Astrocyte (in vitro differentiated cells and primary cell): ENCODE data around the gene CEP350. TPM values are rescaled to one million over a fixed set of nuclear protein-coding genes. Genes with fewer than 3 reads are reported as not detected.

ENCODE experiments used
- DNase-seq: peaks from one replicate; pipeline ENCODE4 v3.0.0-alpha.2; 2010; ENCODE audit warnings: low read depth
- FAIRE-seq: peaks from 2 replicates; lab custom pipeline; 2011; peaks lifted over from hg19 to GRCh38; lab: Jason Lieb, UNC
- H2AFZ ChIP-seq: 2 replicates; pipeline ENCODE4 v1.6.0; 2012; ENCODE audit warnings: low read depth, low read length, inconsistent platforms
- H3K27ac ChIP-seq: 2 replicates; pipeline ENCODE4 v1.5.1; 2011; ENCODE audit warnings: low read depth, low read length, inconsistent platforms
- H3K27me3 ChIP-seq: 2 replicates; pipeline ENCODE4 v1.6.0; 2011; ENCODE audit warnings: low read length, inconsistent platforms; ENCODE audit not compliant: insufficient read depth
- H3K36me3 ChIP-seq: 2 replicates; pipeline ENCODE4 v1.5.1; 2011; ENCODE audit warnings: low read length, inconsistent platforms; ENCODE audit not compliant: insufficient read depth
- H3K4me1 ChIP-seq: 2 replicates; pipeline ENCODE4 v1.5.1; 2011; ENCODE audit warnings: low read length, inconsistent platforms; ENCODE audit not compliant: insufficient read depth
- H3K4me2 ChIP-seq: 2 replicates; pipeline ENCODE4 v1.6.0; 2012; ENCODE audit warnings: low read length, inconsistent platforms
- H3K4me3 ChIP-seq: 2 replicates; pipeline ENCODE4 v1.5.1; 2011; ENCODE audit warnings: low read depth, mild to moderate bottlenecking, low read length, inconsistent platforms; ENCODE audit not compliant: insufficient read depth
- H3K79me2 ChIP-seq: 2 replicates; pipeline ENCODE4 v1.6.0; 2012; ENCODE audit warnings: mild to moderate bottlenecking, low read length, inconsistent platforms; ENCODE audit not compliant: insufficient read depth
- H3K9ac ChIP-seq: 2 replicates; pipeline ENCODE4 v1.6.0; 2012; ENCODE audit warnings: mild to moderate bottlenecking, low read length, inconsistent platforms
- H3K9me3 ChIP-seq: 2 replicates; pipeline ENCODE4 v1.5.1; 2012; ENCODE audit warnings: low read depth, mild to moderate bottlenecking, low read length, inconsistent platforms; ENCODE audit not compliant: insufficient read depth
- H4K20me1 ChIP-seq: 2 replicates; pipeline ENCODE4 v1.6.0; 2012; ENCODE audit warnings: low read length, inconsistent platforms; ENCODE audit not compliant: insufficient read depth
- H3K27ac Mint-ChIP-seq: one replicate; pipeline ENCODE4 v1.8.0; 2021; ENCODE audit warnings: mild to moderate bottlenecking, mixed read lengths; ENCODE audit not compliant: unreplicated experiment
- H3K27me3 Mint-ChIP-seq: one replicate; pipeline ENCODE4 v1.8.0; 2021; ENCODE audit warnings: low read depth, mixed read lengths; ENCODE audit not compliant: unreplicated experiment
- H3K36me3 Mint-ChIP-seq: one replicate; pipeline ENCODE4 v1.8.0; 2021; ENCODE audit warnings: low read depth, mixed read lengths; ENCODE audit not compliant: unreplicated experiment
- H3K4me1 Mint-ChIP-seq: one replicate; pipeline ENCODE4 v1.8.0; 2021; ENCODE audit warnings: low read depth, mixed read lengths; ENCODE audit not compliant: unreplicated experiment
- H3K4me3 Mint-ChIP-seq: one replicate; pipeline ENCODE4 v1.8.0; 2021; ENCODE audit warnings: mild to moderate bottlenecking, moderate library complexity, mixed read lengths; ENCODE audit not compliant: unreplicated experiment
- H3K9me3 Mint-ChIP-seq: one replicate; pipeline ENCODE4 v1.8.0; 2021; ENCODE audit warnings: mild to moderate bottlenecking, mixed read lengths; ENCODE audit not compliant: unreplicated experiment
- CTCF ChIP-seq: IDR thresholded peaks from 2 replicates; pipeline ENCODE4 v1.5.1; 2011; ENCODE audit warnings: low read depth, mild to moderate bottlenecking, inconsistent platforms, low read length, moderate library complexity; ENCODE audit not compliant: insufficient read depth
- EZH2 ChIP-seq: IDR thresholded peaks from 2 replicates; pipeline ENCODE4 v1.6.1; 2012; ENCODE audit warnings: mild to moderate bottlenecking, low read length, inconsistent platforms; ENCODE audit not compliant: insufficient read depth
- total RNA-seq: library from RNA; stranded (reverse); gene quantifications from 2 replicates; pipeline ENCODE4 v1.2.1, GENCODE V29; 2021

CEP350 gene
- total RNA-seq, 1 donor from 2014 or later: 29.2 TPM

GRCh38 chr1:180057883-180058396 lies 103.3 kb downstream of the CEP350 start:
- FAIRE-seq (no peak), DNase-seq (no peak)
- TF ChIP-seq EZH2 (no peak), CTCF (no peak)
- Histone ChIP-seq H3K79me2 (no peaks in the 10 kb centered on the region), H3K36me3 (peaks cover 6% of the 10 kb centered on the region), H3K27me3 (no peaks in the 10 kb centered on the region), H3K4me1 (no peaks in the 10 kb centered on the region), H4K20me1 (no peaks in the 10 kb centered on the region), H3K9ac (no peak overlapping the region), H2AFZ (no peak overlapping the region), H3K4me3 (no peak overlapping the region), H3K27ac (no peak overlapping the region), H3K4me2 (no peak overlapping the region), H3K9me3 (no peaks in the 10 kb centered on the region)
- Mint-ChIP-seq H3K4me1 (no peaks in the 10 kb centered on the region), H3K36me3 (peaks cover 2% of the 10 kb centered on the region), H3K27me3 (no peaks in the 10 kb centered on the region), H3K4me3 (no peak overlapping the region), H3K27ac (no peak overlapping the region), H3K9me3 (no peaks in the 10 kb centered on the region)

DNA sequence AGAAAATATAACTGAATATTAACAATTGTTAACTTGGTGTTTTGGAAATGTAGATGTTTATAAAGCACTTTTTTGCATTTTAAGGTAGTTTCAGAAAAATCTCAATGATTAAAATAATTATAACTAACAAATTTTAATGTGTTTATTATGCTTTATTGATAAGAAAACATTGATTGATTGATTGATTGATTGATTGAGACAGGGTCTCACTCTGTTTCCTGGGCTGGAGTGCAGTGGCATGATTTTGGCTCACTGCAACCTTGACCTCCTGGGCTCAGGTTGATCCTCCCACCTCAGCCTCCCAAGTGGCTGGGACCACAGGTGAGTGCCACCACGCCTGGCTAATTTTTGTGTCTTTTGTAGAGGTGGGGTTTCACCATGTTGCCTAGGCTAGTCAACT lies 106.4 kb downstream of the CEP350 start:
- Histone ChIP-seq H3K4me2 (no peak overlapping the region), H4K20me1 (no peaks in the 10 kb centered on the region), H3K9ac (no peak overlapping the region), H3K27me3 (no peaks in the 10 kb centered on the region), H3K9me3 (no peaks in the 10 kb centered on the region), H2AFZ (no peak overlapping the region), H3K79me2 (no peaks in the 10 kb centered on the region), H3K4me1 (no peaks in the 10 kb centered on the region), H3K27ac (no peak overlapping the region), H3K36me3 (no peaks in the 10 kb centered on the region), H3K4me3 (no peak overlapping the region)
- Mint-ChIP-seq H3K4me1 (no peaks in the 10 kb centered on the region), H3K9me3 (no peaks in the 10 kb centered on the region), H3K27ac (no peak overlapping the region), H3K4me3 (no peak overlapping the region), H3K36me3 (peaks cover 2% of the 10 kb centered on the region), H3K27me3 (no peaks in the 10 kb centered on the region)
- FAIRE-seq (no peak), DNase-seq (no peak)
- TF ChIP-seq CTCF: no peak
- TF ChIP-seq EZH2: no peak

- TF ChIP-seq EZH2 (no peak), CTCF (no peak)
- Histone ChIP-seq H3K9ac (no peak overlapping the region), H3K27me3 (no peaks in the 10 kb centered on the region), H4K20me1 (no peaks in the 10 kb centered on the region), H3K4me3 (no peak overlapping the region), H3K4me2 (no peak overlapping the region), H3K27ac (no peak overlapping the region), H3K9me3 (no peaks in the 10 kb centered on the region), H3K4me1 (no peaks in the 10 kb centered on the region), H2AFZ (no peak overlapping the region), H3K79me2 (no peaks in the 10 kb centered on the region), H3K36me3 (no peaks in the 10 kb centered on the region)
- H3K27me3 Mint-ChIP-seq: no peaks in the 10 kb centered on the region
- no peaks in the 10 kb centered on the region for H3K36me3 Mint-ChIP-seq
- H3K27ac Mint-ChIP-seq: no peak overlapping the region
- DNase-seq: no peak
- no peak overlapping the region for H3K4me3 Mint-ChIP-seq
- H3K9me3 Mint-ChIP-seq: no peaks in the 10 kb centered on the region
- no peak for FAIRE-seq
- no peaks in the 10 kb centered on the region for H3K4me1 Mint-ChIP-seq
Measured at GRCh38 chr1:180062452-180062971, 107.9 kb downstream of the CEP350 start.
